ENCODE measurements around the gene AGBL4.

GRCh38 chr1:48608882-48609281 lies 1414.9 kb downstream of the AGBL4 start:
- TF ChIP-seq, protein P1, sequence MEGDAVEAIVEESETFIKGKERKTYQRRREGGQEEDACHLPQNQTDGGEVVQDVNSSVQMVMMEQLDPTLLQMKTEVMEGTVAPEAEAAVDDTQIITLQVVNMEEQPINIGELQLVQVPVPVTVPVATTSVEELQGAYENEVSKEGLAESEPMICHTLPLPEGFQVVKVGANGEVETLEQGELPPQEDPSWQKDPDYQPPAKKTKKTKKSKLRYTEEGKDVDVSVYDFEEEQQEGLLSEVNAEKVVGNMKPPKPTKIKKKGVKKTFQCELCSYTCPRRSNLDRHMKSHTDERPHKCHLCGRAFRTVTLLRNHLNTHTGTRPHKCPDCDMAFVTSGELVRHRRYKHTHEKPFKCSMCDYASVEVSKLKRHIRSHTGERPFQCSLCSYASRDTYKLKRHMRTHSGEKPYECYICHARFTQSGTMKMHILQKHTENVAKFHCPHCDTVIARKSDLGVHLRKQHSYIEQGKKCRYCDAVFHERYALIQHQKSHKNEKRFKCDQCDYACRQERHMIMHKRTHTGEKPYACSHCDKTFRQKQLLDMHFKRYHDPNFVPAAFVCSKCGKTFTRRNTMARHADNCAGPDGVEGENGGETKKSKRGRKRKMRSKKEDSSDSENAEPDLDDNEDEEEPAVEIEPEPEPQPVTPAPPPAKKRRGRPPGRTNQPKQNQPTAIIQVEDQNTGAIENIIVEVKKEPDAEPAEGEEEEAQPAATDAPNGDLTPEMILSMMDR (IDR thresholded peaks at IDR 0.05; ENCODE audit: borderline replicate concordance, extremely low read depth, low read length, poor library complexity, severe bottlenecking), result no peak
- TF ChIP-seq EZH2 (IDR thresholded peaks at IDR 0.05; ENCODE audit: borderline replicate concordance, low read depth, low read length, severe bottlenecking), result no peak
